ENCODE data around the gene BCAS3. TPM values are rescaled to one million over a fixed set of nuclear protein-coding genes. Genes with fewer than 3 reads are reported as not detected.

The BCAS3 gene
- polyA plus RNA-seq, 1 donor from 2014 or later, result 23.2 TPM

GRCh38 chr17:61442136-61442775 lies 764.6 kb downstream of the BCAS3 start:
- no peak overlapping the region for H3K27ac Mint-ChIP-seq
- peaks cover 26% of the 10 kb centered on the region for H3K27me3 Mint-ChIP-seq
- H3K4me1 Mint-ChIP-seq, result no peaks in the 10 kb centered on the region
- peaks cover 4% of the 10 kb centered on the region for H3K36me3 Mint-ChIP-seq
- peaks cover under 1 to 5% (median 4%) of the 10 kb centered on the region in 3 donors for H3K9me3 Mint-ChIP-seq
- H3K4me3 Mint-ChIP-seq, result no peak overlapping the region

Other genes with a start within 250 kb of the BCAS3 start
- gene APPBP2, start 151.6 kb upstream of the BCAS3 start, polyA plus RNA-seq, result 24.4 TPM
- gene PPM1D, start 77.7 kb upstream of the BCAS3 start, polyA plus RNA-seq, result 13.7 TPM